ENCODE data around the gene SLC11A1.

The SLC11A1 gene

DNA sequence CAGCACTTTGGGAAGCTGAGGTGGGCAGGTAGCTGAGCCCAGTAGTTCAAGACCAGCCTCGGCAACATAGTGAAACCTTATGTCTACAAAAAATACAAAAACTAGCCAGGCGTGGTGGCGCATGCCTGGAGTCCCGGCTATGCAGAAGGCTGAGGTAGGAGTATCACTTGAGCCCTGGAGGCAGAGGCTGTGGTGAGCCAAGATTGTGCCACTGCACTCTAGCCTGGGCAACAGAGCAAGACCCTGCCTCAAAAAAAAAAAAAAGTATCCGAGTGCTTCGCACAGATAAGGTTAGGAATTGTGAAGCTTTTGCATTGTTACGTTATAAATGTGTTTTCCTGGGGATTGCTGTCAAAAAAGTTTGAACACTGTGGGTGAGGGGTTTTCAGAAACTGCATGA, 21.7 kb downstream of the SLC11A1 start:
- Mint-ChIP-seq H3K27me3 (peaks cover 7% of the 10 kb centered on the region), H3K27ac (no peak overlapping the region), H3K4me1 (ENCODE audit: low read depth) (peaks cover 58% of the 10 kb centered on the region), H3K36me3 (ENCODE audit: low read depth) (peaks cover 19% of the 10 kb centered on the region), H3K4me3 (no peak overlapping the region), H3K9me3 (no peaks in the 10 kb centered on the region)

- Mint-ChIP-seq H3K36me3 (ENCODE audit: low read depth) (peaks cover 19% of the 10 kb centered on the region), H3K4me1 (ENCODE audit: low read depth) (peaks cover 53% of the 10 kb centered on the region)
Measured at GRCh38 chr2:218404351-218405085, 22.4 kb downstream of the SLC11A1 start.

DNA sequence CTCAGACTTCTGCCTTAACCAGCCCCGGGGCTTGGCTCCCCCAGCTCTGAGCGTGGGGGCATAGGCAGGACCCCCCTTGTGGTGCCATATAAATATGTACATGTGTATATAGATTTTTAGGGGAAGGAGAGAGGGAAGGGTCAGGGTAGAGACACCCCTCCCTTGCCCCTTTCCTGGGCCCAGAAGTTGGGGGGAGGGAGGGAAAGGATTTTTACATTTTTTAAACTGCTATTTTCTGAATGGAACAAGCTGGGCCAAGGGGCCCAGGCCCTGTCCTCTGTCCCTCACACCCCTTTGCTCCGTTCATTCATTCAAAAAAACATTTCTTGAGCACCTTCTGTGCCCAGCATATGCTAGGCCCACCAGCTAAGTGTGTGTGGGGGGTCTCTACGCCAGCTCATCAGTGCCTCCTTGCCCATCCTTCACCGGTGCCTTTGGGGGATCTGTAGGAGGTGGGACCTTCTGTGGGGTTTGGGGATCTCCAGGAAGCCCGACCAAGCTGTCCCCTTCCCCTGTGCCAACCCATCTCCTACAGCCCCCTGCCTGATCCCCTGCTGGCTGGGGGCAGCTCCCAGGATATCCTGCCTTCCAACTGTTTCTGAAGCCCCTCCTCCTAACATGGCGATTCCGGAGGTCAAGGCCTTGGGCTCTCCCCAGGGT, 23.1 kb downstream of the SLC11A1 start:
- peaks cover 7% of the 10 kb centered on the region for H3K27me3 Mint-ChIP-seq
- H3K4me3 Mint-ChIP-seq: peak overlapping the region; percentile 76
- no peak overlapping the region for H3K27ac Mint-ChIP-seq
- no peaks in the 10 kb centered on the region for H3K9me3 Mint-ChIP-seq
- H3K36me3 Mint-ChIP-seq (ENCODE audit: low read depth): peaks cover 19% of the 10 kb centered on the region
- peaks cover 53% of the 10 kb centered on the region for H3K4me1 Mint-ChIP-seq (ENCODE audit: low read depth)

More at GRCh38 chr2:218404351-218405085, 22.4 kb downstream of the SLC11A1 start:
- peaks cover 7% of the 10 kb centered on the region for H3K27me3 Mint-ChIP-seq
- no peak overlapping the region for H3K27ac Mint-ChIP-seq
- H3K4me3 Mint-ChIP-seq: no peak overlapping the region
- no peaks in the 10 kb centered on the region for H3K9me3 Mint-ChIP-seq

DNA sequence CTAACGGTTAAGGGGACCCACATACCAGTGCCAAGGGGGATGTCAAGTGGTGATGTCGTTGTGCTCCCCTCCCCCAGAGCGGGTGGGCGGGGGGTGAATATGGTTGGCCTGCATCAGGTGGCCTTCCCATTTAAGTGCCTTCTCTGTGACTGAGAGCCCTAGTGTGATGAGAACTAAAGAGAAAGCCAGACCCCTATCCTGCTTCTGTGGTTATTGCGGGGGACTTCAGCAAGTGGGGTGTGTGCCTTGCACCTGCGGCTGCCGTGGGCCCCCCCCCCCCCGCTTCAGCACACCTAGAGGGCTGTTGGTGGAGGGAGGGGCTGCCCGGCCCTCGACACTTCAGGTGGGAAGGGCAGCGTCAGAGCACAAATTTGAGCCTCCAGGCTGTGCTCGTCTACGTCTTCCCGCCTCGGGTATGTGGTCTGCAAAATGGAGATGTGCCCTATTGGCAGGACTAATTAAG, 23.7 kb downstream of the SLC11A1 start:
- peaks cover 53% of the 10 kb centered on the region for H3K4me1 Mint-ChIP-seq (ENCODE audit: low read depth)
- peaks cover 7% of the 10 kb centered on the region for H3K27me3 Mint-ChIP-seq
- H3K36me3 Mint-ChIP-seq (ENCODE audit: low read depth): peaks cover 19% of the 10 kb centered on the region
- peak overlapping the region; percentile 40 for H3K27ac Mint-ChIP-seq
- no peaks in the 10 kb centered on the region for H3K9me3 Mint-ChIP-seq
- peak overlapping the region; percentile 76 for H3K4me3 Mint-ChIP-seq

DNA sequence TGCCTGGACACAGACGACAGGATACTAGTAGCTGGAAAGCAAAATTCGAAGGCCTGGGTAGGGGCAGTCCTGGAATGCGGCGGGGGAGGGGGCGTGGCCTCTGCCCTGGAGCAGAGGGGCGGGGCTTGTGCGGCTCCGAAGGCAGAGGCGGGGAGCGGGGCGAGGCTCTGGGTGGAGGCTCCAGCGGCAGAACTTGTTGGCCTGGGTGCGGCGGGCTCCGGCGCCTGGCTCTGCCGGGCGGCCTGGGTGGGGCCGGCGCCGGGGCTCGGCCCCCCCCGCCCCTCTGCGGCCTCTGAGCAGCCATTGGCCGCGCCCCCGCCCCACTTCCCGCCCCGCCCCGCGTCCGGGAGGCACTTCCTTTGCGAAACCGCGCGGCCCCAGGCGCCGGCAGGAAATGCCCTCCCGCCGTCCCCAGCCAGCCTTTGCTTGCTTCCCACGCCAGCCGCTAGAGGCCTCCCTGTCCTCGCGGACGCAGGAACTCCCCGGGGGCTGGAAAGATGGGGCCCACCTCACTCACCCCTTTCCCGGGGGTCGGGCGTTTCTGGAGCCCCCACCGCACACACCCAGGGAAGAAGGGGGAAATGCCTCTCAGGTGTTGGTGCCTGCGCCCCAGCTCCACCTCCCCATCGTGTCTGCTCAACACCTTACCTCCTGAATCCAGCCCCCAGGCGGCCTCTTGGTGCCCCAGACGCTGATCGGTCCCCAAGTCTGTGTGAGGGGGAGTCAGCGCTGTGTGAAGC, 24.3 kb downstream of the SLC11A1 start:
- H3K27ac Mint-ChIP-seq: peak overlapping the region; percentile 78
- H3K4me3 Mint-ChIP-seq: peak overlapping the region; percentile 76
- H3K4me1 Mint-ChIP-seq (ENCODE audit: low read depth): peaks cover 48% of the 10 kb centered on the region
- H3K9me3 Mint-ChIP-seq: no peaks in the 10 kb centered on the region
- peaks cover 7% of the 10 kb centered on the region for H3K27me3 Mint-ChIP-seq
- peaks cover 19% of the 10 kb centered on the region for H3K36me3 Mint-ChIP-seq (ENCODE audit: low read depth)

- H3K9me3 Mint-ChIP-seq: no peaks in the 10 kb centered on the region
Measured at GRCh38 chr2:218406949-218407618, 25.0 kb downstream of the SLC11A1 start.

GRCh38 chr2:218407717-218408116, 25.6 kb downstream of the SLC11A1 start:
- H3K4me1 Mint-ChIP-seq (ENCODE audit: low read depth): peaks cover 44% of the 10 kb centered on the region
- H3K27me3 Mint-ChIP-seq: peaks cover 7% of the 10 kb centered on the region
- H3K36me3 Mint-ChIP-seq (ENCODE audit: low read depth): peaks cover 19% of the 10 kb centered on the region
- H3K27ac Mint-ChIP-seq: no peak overlapping the region
- no peak overlapping the region for H3K4me3 Mint-ChIP-seq
- H3K9me3 Mint-ChIP-seq: no peaks in the 10 kb centered on the region

More at GRCh38 chr2:218406949-218407618, 25.0 kb downstream of the SLC11A1 start:
- Mint-ChIP-seq H3K27me3 (peaks cover 7% of the 10 kb centered on the region), H3K27ac (peak overlapping the region; percentile 78), H3K4me1 (ENCODE audit: low read depth) (peaks cover 44% of the 10 kb centered on the region), H3K36me3 (ENCODE audit: low read depth) (peaks cover 19% of the 10 kb centered on the region), H3K4me3 (peak overlapping the region; percentile 75)

- no peaks in the 10 kb centered on the region for H3K9me3 Mint-ChIP-seq
- no peaks in the 10 kb centered on the region for H3K36me3 Mint-ChIP-seq (ENCODE audit: low read depth)
- H3K4me1 Mint-ChIP-seq (ENCODE audit: low read depth): no peaks in the 10 kb centered on the region
- no peak overlapping the region for H3K27ac Mint-ChIP-seq
- H3K4me3 Mint-ChIP-seq: no peak overlapping the region
- H3K27me3 Mint-ChIP-seq: no peaks in the 10 kb centered on the region
Measured at GRCh38 chr2:218418321-218418716, 36.2 kb downstream of the SLC11A1 start.

DNA sequence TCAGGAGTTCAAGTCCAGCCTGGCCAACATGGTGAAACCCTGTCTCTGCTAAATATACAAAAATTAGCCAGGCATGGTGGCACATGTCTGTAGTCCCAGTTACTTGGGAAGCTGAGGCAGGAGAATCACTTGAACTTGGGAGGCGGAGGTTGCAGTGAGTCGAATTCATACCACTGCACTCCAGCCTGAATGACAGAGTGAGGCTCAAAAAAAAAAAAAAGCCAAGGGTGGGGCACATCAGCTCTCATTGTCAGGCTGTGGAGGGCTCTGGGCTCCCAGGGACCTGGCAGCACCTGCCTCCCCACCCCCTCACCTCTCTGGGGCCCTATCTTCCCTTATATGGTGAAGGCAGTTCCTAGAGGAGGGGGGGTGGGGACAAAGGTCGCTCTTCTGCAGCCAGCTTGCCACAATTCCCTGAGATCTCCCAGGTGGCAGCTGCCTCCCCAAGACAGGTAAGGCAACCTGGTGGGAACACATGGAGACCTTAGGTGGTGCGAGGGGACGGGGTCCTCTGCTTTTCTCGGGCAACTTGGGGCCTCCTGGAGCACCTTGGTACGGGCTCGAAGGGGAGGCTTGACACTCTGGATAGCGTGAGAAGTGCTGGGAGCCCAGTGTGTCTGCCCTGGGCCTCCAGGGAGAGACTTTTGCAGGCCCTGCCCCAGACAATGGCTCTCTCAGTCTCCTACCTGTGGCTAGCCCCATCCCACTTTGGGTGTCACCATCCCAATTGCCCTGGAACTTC, 36.8 kb downstream of the SLC11A1 start, which contains the start of gene VIL1:
VIL1 (plus strand) TSS at position 407 of the 742 bp plus-strand sequence. CDS start 4,656 bp downstream, outside the sequence.
- H3K4me3 Mint-ChIP-seq: no peak within 1 kb of the TSS
- H3K36me3 Mint-ChIP-seq (ENCODE audit: low read depth): no peaks in the 10 kb centered on the region
- no peak within 1 kb of the TSS for H3K27ac Mint-ChIP-seq
- H3K4me1 Mint-ChIP-seq (ENCODE audit: low read depth): no peaks in the 10 kb centered on the region
- H3K9me3 Mint-ChIP-seq: no peaks in the 10 kb centered on the region
- H3K27me3 Mint-ChIP-seq: no peaks in the 10 kb centered on the region

GRCh38 chr2:218419630-218420216, 37.6 kb downstream of the SLC11A1 start:
- H3K27ac Mint-ChIP-seq: no peak overlapping the region
- no peak overlapping the region for H3K4me3 Mint-ChIP-seq
- H3K9me3 Mint-ChIP-seq: no peaks in the 10 kb centered on the region
- no peaks in the 10 kb centered on the region for H3K36me3 Mint-ChIP-seq (ENCODE audit: low read depth)
- H3K27me3 Mint-ChIP-seq: no peaks in the 10 kb centered on the region
- H3K4me1 Mint-ChIP-seq (ENCODE audit: low read depth): no peaks in the 10 kb centered on the region

DNA sequence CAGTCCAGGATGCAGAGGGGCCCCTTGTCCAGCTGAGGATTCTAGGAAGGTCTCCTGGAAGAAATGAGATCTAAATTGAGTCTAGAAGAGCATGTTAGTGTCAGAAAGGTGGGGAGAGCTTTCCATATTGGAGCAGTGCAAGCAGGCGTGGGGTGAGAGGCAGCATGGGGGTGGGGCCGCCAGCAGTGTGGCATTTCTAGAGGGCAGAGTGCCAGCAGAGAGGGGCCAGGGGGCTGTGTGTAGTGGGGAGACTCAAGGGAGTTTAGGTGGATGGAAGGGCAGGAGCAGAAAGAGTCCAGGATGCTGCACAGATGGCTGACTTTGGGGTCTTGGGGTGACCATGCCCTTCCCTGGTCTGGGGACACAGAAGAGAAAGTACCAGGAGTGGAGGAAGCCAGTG, 39.0 kb downstream of the SLC11A1 start:
- no peak overlapping the region for H3K27ac Mint-ChIP-seq
- no peaks in the 10 kb centered on the region for H3K27me3 Mint-ChIP-seq
- H3K4me1 Mint-ChIP-seq (ENCODE audit: low read depth): no peaks in the 10 kb centered on the region

DNA sequence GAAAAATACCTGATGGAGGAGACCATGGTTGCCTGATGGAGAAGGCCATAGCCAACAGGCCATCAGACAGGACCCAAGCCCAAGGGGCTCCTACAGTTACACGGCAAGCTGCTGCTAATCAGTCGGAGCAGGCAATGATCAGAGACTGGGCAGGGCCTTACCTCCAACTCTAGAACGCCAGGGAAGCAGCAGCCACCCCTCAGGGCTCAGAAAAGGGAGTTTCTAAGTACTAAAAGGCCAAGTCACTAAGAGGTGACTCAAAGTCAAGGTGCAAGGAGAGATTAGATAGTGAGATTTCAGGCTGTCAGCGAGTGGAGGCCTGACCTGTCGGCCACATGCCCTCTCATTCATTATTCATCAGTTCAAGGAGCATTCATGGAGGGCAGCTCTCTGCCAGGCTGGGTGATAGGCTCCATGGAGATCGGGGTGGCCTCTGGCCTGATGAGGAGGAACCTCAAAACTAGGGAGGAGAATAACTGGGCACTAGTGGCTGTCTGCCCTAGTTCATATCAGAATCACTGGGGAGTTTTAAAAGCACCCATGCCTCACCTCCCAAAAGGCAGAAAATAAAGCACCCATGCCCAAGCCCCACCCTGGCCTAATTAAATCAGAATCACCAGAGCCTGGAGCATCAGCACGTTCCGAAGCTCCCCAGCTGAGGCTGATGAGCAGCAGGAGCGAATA, 40.5 kb downstream of the SLC11A1 start:
- Mint-ChIP-seq H3K27ac (no peak overlapping the region), H3K9me3 (no peaks in the 10 kb centered on the region), H3K4me1 (ENCODE audit: low read depth) (no peaks in the 10 kb centered on the region), H3K4me3 (no peak overlapping the region), H3K27me3 (no peaks in the 10 kb centered on the region), H3K36me3 (ENCODE audit: low read depth) (no peaks in the 10 kb centered on the region)

More for the DNA sequence above, 39.0 kb downstream of the SLC11A1 start:
- Mint-ChIP-seq H3K36me3 (ENCODE audit: low read depth) (no peaks in the 10 kb centered on the region), H3K4me3 (no peak overlapping the region), H3K9me3 (no peaks in the 10 kb centered on the region)

DNA sequence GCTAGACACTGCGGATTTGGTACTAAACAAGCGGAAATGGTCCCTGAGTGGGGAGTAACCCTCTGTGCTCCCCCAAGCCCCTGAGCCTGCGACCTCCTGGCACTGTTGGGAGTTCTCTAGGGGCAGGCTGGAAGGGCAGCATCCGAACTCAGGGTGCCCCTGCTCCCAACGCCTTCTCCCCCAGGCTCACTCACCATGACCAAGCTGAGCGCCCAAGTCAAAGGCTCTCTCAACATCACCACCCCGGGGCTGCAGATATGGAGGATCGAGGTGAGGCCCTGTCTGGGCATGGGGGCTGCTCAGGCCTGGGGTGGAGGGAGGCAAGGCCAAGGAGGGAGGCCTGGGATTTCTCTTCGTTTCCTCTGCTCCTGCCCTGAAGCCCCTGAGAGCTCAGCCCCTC, 41.5 kb downstream of the SLC11A1 start:
- no peaks in the 10 kb centered on the region for H3K9me3 Mint-ChIP-seq
- H3K27me3 Mint-ChIP-seq: no peaks in the 10 kb centered on the region
- H3K4me3 Mint-ChIP-seq: no peak overlapping the region
- no peaks in the 10 kb centered on the region for H3K36me3 Mint-ChIP-seq (ENCODE audit: low read depth)
- H3K27ac Mint-ChIP-seq: no peak overlapping the region
- H3K4me1 Mint-ChIP-seq (ENCODE audit: low read depth): no peaks in the 10 kb centered on the region
